T-helper 1 cell treated with Interleukin-12 subunit alpha and Interleukin-12 subunit beta and Interleukin-4 antibody, amounts not matched to agents 30 ng/mL and 1 ng/mL, for 36 hours (primary cell): Measurements from ENCODE around the gene SPAG6. TPM values are rescaled to one million over a fixed set of nuclear protein-coding genes. Genes with fewer than 3 reads are reported as not detected.

ENCODE experiments used
- intact Hi-C: fragments of 100-400 bp; cut with micrococcal nuclease; formaldehyde crosslinking; loops from one replicate; pipeline ENCODE4 v1.15.1; 2024
- total RNA-seq: library from RNA; stranded (reverse); gene quantifications from 2 replicates; pipeline ENCODE4 v1.2.3, GENCODE V29; 2022

SPAG6 gene
- total RNA-seq, 1 donor from 2014 or later: 0.96 TPM

DNA sequence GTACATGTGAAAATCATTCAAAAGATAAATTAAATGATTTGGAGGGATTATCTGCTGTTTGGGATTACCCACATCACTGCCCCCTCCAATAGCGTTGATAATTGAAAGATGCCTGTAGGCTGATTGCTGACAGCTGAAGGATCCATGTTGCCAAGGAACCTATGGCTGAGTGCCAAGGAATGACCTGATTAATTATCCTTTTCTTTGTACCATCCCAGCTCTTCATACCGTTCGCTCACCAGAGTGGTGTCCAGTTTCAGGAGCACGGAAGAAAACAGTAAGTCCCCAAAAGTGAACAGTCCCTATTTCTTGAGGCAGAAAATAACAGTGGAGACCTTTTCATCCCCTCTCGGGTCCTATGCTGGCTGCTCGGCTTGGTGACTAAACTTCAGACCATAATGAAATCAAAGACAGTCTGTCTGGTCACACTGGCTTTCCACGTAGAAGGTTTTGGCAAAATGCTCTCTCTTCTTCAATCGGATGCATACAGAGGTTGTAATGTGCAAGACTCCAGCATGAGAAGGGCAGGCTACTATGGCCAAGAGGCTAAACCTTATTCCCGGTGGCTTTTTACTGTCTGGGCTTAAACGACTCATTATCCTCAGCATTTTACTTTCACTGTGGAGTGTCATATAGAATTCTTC, 108.8 kb downstream of the SPAG6 start:
- intact Hi-C loops: no loop called here

DNA sequence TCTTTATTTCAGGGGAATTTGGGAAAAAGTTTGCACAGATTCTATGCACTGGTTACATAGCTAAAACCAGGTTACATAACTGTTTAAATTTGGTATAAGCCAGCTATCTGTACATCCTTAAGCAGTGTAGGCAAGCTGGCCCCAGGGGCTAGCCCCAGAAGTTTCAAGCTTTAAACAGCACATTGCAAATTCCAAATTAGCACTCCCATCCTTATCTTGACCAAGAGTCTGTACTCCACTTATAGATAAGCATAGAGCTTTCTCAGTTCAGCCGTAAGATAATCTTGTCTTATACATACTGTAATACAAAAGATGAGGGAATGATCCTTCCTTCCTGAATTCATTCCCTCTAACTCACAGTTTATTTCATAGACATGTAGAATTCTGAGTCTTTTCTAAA, 109.3 kb downstream of the SPAG6 start:
- intact Hi-C loops: no loop called here

DNA sequence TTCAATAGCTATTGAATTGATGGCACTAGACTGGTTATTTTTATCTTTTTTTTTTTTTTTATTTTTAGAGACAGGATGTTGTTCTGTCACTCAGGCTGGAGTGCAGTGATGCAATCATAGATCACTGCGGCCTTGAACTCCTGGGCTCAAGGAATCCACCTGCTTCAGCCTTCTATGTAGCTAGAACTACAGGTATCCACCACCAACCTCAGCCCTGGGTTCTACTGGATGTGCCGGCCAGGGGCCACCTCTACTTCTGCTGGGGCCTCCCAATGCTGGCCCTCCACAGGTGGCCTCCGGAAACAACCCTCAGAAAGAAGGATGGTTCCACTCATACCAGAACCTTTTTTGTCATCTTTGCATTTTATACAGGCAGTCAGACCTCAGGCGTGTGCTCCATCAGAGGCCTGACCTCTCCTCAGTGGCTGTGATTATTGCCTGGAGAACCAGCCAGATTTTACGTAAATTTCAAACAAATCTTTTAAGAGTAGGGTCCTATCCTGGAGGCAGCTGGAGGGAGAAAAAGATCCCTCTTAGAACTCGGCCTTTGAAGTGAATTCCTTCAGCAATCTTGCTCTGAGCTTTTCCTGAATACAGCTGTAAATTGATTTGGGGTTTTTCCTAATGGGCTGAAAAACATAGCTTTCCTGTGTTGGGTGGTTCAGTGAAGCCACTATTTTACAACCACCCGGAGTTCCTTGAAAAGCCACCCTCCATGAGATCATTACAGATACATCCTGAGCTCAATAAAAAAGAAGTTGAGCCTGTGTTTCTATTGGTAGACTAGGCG, 110.0 kb downstream of the SPAG6 start:
- intact Hi-C loops: no loop called here

DNA sequence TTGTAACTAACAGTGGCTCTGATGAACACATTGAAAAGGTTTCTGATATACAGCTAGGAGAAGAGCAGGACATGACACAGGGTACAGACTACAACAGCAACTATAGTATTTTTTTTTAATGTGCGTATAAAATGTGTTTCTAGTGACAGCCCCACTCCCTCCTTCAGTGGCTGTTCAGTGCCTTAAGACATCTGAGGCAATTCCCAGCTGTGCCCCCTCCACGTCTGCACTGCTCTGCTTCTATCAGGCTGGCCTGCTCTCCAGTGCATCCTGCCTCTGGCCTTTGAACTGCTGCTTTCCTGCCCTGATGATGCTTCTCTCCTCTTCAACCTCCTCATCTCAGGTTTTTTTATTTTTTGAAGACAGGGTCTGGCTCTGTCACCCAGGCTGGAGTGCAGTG, 111.2 kb downstream of the SPAG6 start:
- intact Hi-C loops: no loop called here

DNA sequence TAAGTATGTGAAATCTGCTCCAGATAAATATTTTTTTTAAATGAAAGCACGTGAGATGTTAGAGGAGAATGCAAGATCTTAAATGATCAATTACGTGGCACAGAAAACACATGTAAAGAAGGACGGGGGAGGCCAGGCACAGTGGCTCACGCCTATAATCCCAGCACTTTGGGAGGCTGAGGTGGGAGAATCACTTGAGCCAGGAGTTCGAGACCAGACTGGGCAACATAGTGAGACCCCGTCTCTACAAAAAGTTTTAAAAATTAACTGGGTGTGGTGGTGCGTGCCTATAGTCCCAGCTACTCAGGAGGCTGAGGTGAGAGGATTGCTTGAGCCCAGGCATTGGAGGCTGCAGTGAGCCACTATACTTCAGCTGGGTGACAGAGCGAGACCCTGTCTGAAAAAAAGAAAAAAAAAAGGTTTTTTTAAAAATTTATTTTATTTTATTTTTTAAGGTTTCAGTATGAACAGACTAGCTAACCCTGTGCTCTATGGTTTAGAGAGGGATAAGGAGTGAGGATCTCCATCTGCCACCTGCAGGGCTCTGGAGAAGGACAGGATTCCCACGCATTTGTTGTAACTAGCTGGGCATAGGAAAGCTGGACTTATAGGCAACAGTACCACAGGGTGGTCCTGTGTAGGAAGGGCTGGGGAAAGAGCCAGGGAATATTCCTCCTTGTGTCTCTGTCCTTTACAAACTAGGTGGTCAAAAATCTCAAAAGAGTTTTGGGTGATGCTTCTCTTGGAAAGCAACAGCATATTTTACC, 113.2 kb downstream of the SPAG6 start:
- intact Hi-C loops: no loop called here

DNA sequence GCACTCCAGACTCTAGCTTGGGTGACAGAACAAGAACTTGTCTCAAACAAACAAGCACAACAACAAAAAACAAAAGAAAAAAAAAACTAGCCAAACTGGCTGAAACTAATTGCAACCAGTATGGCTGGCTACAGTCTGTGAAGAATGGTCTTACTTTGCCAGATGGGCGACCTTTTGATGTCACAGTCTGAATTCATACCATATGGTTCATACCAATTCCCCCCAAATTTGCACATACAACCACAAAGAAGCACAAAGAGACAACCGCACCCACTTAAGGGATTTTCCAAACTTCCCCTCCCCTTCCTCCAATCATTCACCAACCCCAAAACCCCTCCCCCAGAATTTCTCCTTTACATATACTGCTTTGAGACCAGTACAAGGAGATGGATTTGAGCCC, 114.2 kb downstream of the SPAG6 start:
- intact Hi-C loops: no loop called here

DNA sequence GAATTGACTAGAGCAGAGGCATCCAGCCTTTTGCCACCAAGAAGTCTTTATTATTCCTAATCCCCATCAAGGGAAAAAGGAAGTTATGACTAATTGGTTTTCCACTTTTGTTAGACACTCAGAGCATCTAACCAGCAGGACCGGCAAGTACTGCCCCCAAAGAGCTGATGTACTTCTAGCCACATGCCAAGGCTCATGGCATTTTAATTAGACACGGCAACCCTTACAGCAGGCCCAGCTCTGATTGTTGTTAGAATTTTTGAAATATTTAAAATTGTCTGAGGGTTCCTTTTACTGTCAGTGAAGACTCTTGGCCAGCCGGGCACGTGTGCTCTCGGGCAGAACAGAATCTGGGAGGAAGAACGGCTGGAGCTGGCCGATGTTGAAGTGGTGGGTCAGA, 114.8 kb downstream of the SPAG6 start:
- intact Hi-C loops: no loop called here

DNA sequence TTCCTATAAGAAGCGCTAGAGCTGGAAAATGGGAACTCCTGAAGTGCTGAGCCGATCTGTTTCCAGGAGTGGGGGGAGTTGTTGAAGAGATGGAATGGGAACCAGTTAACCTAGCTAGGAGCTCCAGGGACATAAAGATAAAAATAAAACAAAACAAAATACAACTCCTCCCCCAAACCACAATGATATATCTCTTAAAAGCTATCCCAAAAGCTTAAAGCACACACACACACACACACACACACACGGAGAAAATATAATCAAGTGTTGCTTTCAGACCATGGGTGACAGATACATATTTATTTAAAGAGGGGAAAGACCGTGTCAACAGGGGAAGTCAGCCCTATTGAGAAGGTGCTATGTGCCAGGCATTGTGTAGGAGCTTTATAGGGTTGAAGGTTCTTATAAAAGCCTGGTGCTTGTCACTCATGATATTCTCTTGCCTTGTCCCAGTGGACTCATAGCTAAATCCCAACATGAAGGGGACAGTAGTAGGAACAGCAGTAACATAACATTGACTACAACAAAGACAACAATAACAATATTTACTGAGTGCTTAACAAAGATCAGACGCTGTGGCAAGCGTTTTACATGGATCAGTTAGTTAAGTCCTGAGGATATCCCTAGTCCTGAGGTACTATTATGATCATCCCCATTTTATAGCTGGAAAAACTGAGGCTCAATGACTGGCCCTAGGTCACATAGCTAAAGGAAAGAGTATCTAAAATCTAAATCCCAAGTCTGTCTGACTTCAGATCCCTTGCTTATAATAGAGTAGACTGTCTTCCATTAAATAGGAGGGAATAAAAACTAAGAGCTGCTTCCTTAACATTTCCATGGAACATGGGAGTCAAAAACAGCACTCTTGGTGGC, 115.5 kb downstream of the SPAG6 start:
- intact Hi-C loops: no loop called here

DNA sequence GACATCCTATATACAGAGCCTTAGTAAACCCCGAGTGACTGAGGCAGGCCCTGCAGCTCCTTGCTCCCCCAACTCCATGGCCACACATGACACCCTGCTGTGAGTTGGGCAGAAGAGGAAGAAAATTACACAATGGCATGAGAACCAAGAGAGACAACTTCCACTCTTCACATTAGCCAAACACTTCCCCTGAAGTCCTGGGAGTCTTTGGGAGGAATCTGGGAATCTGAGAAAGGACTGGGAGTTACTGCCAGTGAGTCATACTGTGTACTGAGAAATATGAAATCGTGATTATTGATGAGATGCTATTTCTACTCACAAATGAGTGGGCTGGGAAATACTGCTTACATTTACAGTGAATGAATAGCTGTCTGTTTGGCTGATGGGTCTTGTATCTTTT, 116.6 kb downstream of the SPAG6 start:
- intact Hi-C loops: no loop called here

DNA sequence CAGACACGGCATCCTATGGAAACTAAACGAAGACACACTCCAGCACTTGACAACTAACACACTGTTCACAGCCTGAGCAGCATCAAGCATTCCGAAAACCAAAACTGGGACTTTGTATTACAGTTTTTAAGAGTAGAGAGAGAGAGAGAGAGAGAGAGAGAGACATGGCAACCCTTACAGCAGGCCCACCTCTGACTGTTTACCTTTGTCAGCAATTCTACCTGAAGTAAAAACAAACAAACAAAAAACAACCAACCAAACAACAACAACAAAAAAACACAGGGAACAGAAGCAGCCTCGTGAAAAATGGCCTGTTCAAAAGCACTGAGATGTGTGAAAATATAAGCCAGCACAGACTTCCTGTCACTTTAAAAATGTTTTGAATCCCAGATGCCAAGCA, 118.0 kb downstream of the SPAG6 start:
- intact Hi-C loops: no loop called here

DNA sequence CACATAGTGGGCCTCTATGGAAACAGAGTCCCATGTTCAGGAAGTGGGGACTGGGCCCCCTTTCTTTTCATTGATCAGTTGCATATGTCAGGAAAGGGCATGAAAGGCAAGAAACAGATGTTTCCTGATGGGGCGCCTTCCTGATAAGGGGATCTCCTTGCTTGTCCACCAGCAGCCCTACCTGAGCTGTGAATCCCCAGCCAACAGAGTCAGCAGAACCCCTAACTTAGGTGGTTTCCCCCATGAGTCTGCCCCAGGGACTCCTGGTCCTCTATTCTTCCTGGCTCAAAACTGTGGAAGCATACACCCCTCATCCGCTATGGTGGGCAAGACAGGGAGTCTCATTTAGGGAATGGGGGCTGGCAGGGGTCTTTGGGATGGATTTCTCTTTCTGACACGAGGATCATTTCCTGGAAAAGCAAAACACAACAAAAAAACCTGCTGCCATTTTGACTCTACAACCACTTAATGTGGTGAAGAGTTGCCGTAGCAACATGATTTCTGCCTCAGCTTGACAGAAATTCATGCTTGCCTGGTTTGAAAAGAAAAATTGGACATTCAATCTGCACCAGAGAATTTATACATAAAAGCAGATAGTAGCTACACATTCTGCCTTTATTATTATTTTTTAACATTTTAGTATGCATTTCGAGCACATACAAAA, 119.8 kb downstream of the SPAG6 start:
- intact Hi-C loops: no loop called here

DNA sequence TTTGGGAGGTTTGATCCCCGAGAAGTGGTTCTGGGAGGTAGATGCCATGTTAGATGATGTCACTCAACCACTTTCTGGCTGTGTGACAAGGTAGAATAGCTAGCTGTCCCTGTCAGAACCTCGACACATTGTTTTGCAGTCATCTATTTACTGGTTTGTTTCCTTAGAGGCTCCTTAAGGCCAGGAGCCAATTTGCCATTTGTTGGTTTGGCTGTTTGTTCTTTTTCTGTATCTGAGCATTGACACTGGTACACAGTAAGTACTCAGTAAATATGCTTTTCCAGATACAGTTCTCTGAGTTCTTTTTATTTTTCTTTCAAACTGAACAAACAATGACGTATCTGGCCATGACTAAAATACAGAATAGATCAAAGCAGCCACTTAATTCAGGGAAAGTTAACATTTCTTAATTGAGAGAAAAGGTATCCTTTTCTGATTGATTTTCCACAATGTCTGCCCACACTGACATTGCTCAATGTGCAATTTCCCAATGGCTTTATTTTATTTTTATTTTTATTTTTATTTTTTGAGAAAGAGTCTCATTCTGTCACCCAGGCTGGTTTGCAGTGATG, 121.6 kb downstream of the SPAG6 start:
- intact Hi-C loops: no loop called here

Other genes with a start within 250 kb of the SPAG6 start
- gene EBLN1, start 127.5 kb upstream of the SPAG6 start, total RNA-seq: not detected in 2 replicates
- 79.4 and 89.3 TPM in 2 replicates for gene COMMD3, start 29.1 kb upstream of the SPAG6 start, total RNA-seq
- 49.7 and 50.7 TPM in 2 replicates for gene BMI1, start 24.4 kb upstream of the SPAG6 start, total RNA-seq